HG03025 (cell line): Measurements from ENCODE around the gene SMYD2.

Experiments used
- ATAC-seq: cut with Tn5 transposase; IDR thresholded peaks from one replicate; pipeline ENCODE4 v1.9.1; 2021; ENCODE audit warnings: mild to moderate bottlenecking, moderate library complexity; ENCODE audit not compliant: unreplicated experiment, low FRiP score

The SMYD2 gene

DNA sequence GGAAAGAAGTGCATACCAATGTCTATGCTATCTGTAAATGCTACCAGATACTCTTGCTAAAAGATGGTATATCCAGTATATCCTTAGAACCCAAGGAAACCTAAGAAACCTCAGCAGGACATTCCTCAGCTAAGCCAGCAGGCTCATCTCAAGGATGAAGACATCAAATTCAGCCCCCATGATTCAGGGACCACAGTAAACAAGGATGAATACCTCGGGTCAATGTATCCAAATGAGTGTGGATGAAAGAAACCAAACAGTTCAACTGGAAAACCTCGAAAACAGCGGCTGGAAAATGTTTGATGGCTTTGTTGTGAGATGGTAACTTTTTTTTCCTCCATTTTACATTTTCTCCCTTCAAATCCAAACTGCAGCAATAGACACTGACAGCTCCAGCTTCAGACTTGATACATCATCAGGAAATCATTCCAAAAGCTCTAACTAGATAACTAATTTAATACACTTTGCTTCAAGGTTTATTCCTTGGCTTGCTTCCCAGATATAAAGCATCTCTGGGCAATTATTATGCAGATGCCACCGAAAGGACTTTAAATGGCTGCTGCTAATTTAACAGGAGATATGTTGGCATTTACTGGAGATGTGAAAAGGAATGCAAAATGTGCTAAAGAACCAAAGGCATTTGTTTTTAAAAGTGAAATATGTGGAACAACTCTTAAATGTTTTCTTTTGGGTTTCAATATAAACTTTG lies 73.6 kb downstream of the SMYD2 start:
- no peak for ATAC-seq

DNA sequence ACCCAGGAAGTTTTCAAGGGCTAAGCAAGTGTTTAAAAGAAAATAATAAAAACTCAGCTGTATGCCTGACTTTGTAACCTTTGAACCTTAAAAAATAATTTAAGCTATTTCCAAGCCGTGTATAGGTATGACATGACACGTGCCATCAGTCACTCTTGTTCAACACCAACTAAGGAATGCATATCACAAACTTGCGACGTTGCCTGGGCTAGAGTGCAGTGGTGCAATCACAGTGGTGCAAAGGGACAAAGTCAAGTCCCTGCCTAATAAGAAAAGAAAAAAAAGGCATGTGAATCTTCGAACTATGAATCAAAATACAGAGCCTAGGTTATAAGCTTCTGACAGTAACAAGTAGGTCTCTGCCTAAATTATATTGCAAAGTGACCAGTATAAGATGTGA lies 79.2 kb downstream of the SMYD2 start:
- ATAC-seq: no peak

DNA sequence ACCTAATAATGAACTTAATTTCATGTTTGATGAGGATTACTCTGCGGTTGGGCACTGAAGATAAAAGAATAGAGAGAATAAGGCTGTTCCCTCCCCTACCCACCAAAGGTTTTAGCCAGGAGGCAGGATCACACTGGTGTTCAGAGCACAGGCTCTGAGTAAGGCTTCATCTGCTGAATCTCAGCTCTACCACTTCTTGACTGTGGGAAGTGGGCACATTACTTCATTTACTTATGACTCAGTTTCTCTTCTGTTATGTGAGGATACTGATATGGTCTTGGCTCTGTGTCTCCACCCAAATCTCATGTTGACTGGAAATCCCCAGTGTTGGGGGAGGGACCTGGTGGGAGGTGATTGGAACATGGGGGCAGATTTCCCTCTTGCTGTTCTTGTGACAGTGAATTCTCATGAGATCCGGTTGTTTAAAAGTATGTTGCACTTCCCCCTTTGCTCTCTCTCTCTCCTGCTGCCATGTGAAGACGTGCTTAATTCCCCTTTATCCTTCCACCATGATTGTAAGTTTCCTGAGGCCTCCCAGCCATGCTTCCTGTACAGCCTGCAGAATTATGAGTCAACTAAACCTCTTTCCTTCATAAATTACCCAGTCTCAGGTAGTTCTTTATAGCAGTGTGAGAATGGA lies 79.7 kb downstream of the SMYD2 start:
- ATAC-seq: no peak

GRCh38 chr1:214361636-214362035 lies 80.7 kb downstream of the SMYD2 start:
- no peak for ATAC-seq

GRCh38 chr1:214362188-214362882 lies 81.4 kb downstream of the SMYD2 start:
- ATAC-seq: no peak

GRCh38 chr1:214363386-214363785 lies 82.4 kb downstream of the SMYD2 start:
- ATAC-seq: no peak

DNA sequence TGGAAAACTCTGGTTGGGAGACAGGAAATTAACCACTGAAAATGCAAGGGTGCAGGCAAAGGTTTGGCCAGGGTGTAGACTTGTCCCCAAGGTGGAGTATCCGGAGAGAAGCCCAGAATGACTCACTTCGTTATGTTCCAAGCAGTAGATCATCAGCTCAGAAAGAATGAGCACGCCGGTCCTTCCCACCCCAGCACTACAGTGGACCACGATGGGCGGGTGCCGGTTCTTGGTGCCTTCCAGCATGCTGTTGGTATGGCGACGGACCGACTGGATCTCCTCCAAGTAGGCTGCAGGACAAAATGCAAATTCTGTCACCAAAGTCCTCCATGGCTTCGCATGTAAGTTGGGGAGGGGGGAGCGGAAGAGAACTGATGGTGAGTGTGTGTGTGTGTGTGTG lies 83.4 kb downstream of the SMYD2 start:
- no peak for ATAC-seq

DNA sequence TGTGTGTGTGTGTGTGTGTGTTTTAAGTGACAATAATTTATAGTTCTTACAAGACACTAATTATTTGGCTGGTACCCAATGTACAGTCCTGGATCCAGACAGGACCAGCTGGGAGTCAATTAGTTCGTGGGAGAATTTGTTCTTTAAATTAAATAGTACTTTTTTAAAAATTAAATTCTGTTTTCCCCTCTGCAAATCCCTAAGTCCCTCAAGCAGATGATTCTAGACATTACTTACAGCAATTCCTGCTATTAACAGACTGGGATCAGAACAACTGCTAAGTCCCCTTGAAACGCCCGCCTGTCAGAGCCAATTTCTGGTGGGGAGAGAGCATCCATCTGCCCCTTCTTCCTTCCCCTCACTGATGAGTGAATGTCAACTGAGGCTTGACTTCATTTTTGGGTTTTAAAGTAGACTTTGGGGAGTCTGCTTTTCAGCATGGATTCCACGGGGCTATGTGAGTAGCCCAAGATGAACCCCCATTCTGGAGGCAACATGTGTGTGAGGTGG lies 83.9 kb downstream of the SMYD2 start:
- no peak for ATAC-seq

DNA sequence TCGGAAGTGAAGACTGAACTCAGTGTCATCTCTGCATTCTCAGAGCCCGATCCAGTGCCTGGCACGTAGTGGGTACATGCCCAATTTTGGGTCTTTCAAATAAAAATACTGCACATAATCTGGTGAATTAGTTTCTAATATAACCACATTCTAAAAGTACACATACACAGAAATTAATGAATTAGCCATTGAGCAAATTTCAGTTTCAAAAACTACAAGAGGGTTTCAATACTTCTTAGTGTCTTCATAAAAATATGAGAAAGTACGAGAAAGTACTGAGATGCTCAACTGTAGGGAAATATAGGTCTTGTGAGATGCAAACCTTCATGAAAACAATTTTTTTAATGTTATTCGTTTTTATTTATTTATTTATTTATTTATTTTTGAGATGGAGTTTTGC lies 86.9 kb downstream of the SMYD2 start:
- ATAC-seq: no peak

- no peak for ATAC-seq
Observed at GRCh38 chr1:214369364-214369763, 88.4 kb downstream of the SMYD2 start.

GRCh38 chr1:214370615-214371014 lies 89.7 kb downstream of the SMYD2 start:
- no peak for ATAC-seq

- ATAC-seq: no peak
Observed at GRCh38 chr1:214372092-214372491, 91.1 kb downstream of the SMYD2 start.

DNA sequence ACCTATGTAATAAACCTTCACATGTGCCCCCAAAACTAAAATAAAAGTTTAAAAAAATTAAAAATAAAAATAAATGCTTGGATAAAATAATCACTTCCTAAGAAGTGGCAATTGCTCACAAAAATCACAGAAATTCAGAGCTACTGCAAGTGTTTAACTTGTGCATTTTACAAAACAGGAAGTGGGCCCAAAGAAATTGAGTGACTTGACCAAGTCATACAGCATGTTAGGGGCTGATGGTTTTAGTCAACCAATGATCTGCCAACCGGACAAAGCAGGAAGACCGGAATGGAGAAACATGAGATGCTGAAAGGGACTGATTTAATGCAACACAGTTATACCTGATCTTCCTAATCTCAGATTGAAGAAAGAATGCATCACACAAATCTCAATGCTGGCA lies 96.5 kb downstream of the SMYD2 start:
- no peak for ATAC-seq

GRCh38 chr1:214377886-214378285 lies 96.9 kb downstream of the SMYD2 start:
- no peak for ATAC-seq

DNA sequence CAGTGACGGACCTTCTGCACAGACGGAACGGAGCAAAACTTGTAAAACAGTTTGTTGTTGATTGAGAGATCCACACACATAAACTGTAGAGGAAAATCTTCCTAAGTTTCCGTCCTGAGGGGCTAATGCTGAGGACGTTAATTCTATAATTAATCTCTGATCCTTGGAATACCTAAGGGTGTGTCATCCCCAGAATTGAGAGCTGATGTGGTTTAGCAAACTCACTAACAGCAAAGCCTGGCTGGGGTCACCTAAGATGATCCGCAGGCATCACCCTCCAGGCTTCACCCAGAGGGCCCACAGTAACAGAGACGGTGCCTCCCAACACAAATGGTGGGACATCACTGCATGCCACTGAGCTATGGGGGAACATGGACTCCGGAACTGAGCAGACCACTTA lies 97.5 kb downstream of the SMYD2 start:
- no peak for ATAC-seq

DNA sequence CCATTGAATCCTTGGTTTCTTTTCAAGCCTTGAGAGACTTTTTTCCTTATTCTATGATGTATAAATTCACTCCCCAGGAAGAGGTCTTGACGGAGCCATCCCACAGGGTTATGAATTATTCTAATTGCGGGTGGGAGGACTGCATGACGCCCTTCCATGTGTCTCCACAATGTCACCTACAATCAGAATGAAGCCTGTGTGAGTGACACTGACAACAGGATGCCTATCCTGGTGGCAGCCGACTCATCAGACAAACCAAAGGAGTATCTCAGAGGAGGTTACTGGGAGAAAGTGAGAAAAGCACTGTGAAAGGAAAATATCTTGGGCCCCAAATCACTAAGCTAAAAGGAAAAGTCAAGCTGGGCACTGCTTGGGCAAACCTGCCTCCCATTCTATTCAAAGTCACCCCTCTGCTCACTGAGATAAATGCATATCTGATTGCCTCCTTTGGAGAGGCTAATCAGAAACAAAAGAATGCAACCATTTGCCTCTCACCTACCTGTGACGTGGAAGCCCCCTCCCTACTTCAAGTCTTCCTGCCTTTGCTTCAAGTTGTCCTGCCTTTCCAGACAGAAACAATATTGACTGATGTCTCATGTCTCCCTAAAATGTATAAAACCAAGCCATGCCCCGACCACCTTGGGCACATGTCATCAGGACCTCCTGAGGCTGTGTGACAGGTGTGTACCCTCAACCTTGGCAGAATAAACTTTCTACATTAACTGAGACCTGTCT lies 98.4 kb downstream of the SMYD2 start:
- no peak for ATAC-seq

- no peak for ATAC-seq
Observed at GRCh38 chr1:214380396-214380795, 99.4 kb downstream of the SMYD2 start.

GRCh38 chr1:214380986-214381695 lies 100.2 kb downstream of the SMYD2 start:
- ATAC-seq: no peak

GRCh38 chr1:214383381-214384372 lies 102.7 kb downstream of the SMYD2 start:
- no peak for ATAC-seq
